ENCODE measurements around the gene SPATA31D1. TPM values are rescaled to one million over a fixed set of nuclear protein-coding genes. Genes with fewer than 3 reads are reported as not detected.

Gene SPATA31D1
- total RNA-seq, 2 experiments from 2014 or later, result not detected

GRCh38 chr9:82020331-82020730, 31.8 kb downstream of the SPATA31D1 start:
- ChIA-PET CTCF (no interaction called here), POLR2A (no interaction called here)

GRCh38 chr9:82021198-82021597, 32.6 kb downstream of the SPATA31D1 start:
- CTCF ChIA-PET, result no interaction called here
- POLR2A ChIA-PET, result no interaction called here

DNA sequence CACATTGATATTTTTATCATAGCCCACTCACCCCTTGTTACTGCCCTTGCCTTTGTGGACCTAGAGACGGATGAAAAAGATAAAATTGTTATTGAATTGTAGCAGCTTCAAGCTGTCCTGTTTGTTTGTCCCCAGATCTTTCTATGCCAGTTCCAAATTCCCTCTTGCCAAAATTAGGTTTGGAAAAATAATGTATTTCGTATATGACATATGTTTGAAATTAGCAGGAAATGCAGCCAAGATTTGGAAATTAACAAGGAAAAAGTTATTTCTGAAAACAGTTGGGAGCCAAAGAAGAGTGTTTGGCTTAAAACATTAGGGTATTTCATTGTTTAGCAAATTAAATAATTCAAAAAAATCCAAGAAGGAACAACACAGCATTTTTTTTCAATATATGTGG, 33.5 kb downstream of the SPATA31D1 start:
- ChIA-PET CTCF (no interaction called here), POLR2A (no interaction called here)

GRCh38 chr9:82024908-82025307, 36.3 kb downstream of the SPATA31D1 start:
- ChIA-PET POLR2A (no interaction called here), CTCF (no interaction called here)

- CTCF ChIA-PET, result no interaction called here
- POLR2A ChIA-PET, result no interaction called here
Measured at GRCh38 chr9:82031538-82032280, 43.1 kb downstream of the SPATA31D1 start.

DNA sequence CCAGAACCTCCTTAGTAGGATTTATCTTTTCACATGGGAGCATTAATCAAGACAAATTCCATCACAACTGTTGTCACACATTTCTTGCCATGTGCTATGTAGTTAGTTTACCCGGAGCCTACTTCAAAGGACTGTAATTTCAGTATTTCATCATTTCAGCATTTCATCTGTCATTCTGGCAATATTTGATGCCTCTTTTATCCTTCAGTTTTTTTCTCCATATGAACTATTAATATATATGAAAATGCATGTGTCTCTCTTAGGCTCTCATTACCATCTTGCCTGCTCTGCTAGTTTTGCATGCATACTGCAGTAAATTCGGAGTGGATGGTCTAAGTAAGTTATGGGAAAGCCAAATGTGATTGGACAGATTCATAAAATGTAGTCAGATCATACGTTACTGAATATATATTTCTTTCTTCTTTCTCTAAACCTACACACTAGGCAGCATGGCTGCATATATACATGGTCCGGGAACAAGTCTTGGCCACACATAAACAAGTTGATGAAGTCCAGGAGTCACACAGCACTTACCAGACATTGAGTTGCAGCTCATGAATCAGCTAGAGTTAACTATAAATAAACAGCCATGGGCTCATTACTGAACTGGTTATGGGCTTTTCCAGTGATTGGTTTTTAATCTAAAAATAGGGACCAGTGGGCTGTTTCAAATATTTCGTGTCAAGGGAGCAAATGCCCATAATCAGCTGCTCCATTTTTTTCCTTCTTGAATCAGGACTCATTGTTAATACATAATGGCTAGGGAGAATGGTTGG, 46.6 kb downstream of the SPATA31D1 start:
- POLR2A ChIA-PET, result no interaction called here
- CTCF ChIA-PET, result interaction anchor here (0.8 kb wide), 1 partner anchor 12 kb away, joined by 8 read pairs; no protein-coding TSS in a partner anchor

GRCh38 chr9:82036086-82036485, 47.5 kb downstream of the SPATA31D1 start:
- POLR2A ChIA-PET, result no interaction called here

GRCh38 chr9:82037126-82037525, 48.6 kb downstream of the SPATA31D1 start:
- CTCF ChIA-PET, result no interaction called here
- POLR2A ChIA-PET, result no interaction called here

More at GRCh38 chr9:82036086-82036485, 47.5 kb downstream of the SPATA31D1 start:
- CTCF ChIA-PET, result interaction anchor here (0.8 kb wide), 1 partner anchor 11 kb away, joined by 8 read pairs; no protein-coding TSS in a partner anchor

- POLR2A ChIA-PET, result no interaction called here
- CTCF ChIA-PET, result no interaction called here
Measured at GRCh38 chr9:82038897-82039296, 50.3 kb downstream of the SPATA31D1 start.

Other genes with a start within 250 kb of the SPATA31D1 start
- not detected for gene SPATA31D4, start 60.3 kb upstream of the SPATA31D1 start, total RNA-seq
- gene SPATA31D3, start 45.3 kb upstream of the SPATA31D1 start, total RNA-seq, result not detected

All from activated CD8-positive, alpha-beta memory T cell treated with anti-CD3 and anti-CD28 coated beads for 36 hours (primary cell).